Fibroblast of villous mesenchyme (primary cell): ENCODE results near the gene RNF44. TPM values are rescaled to one million over a fixed set of nuclear protein-coding genes. Genes with fewer than 3 reads are reported as not detected.

Experiments
- DNase-seq: peaks from one replicate; pipeline ENCODE4 v3.0.0-alpha.2; 2010; ENCODE audit warnings: low read depth
- H3K4me3 ChIP-seq: 2 replicates; pipeline ENCODE4 v1.5.1; 2011; ENCODE audit warnings: low read depth, mild to moderate bottlenecking, low read length
- total RNA-seq: library from RNA; depleted of rRNA; stranded (reverse); fragments of >200 nt; gene quantifications from 2 replicates; pipeline ENCODE4 v1.2.3, GENCODE V29; 2012
- TF ChIP-seq, protein P1 (sequence below): IDR thresholded peaks from 2 replicates; pipeline ENCODE4 v1.5.1; 2012; ENCODE audit warnings: low read depth, mild to moderate bottlenecking, low read length; ENCODE audit not compliant: insufficient read depth

RNF44 gene
- total RNA-seq, 1 donor: 4.3 TPM

DNA sequence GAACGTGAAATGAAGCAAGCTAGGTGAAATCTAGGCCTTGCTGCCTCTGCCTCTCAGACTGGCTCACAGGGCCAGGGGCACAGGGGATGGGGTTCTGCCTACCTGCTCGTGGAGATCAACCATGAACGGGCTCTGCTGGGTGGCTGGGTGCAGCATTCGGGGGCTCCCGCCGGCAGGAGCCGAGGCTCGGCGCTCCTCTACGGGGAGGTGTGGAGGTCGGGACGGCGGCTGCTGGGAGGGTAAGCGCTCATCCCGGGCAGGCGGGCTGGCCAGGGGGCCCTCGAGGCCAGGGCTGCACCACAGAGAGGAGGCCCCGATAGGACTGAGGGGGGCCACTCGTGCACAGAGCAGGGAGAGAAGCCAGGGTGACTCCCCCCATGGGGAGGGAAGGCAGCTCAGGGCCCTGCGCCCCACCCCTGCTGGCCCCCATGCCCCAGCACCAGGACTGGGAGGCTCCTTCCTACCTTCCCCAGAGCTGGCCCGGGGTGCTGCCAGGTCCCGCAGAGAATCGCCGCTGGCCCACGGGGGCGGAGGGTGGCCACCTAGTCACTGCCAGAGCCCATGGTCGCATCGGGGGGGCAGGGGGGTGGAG lies 5.2 kb downstream of the RNF44 start:
- DNase-seq: no peak
- no peak overlapping the region for H3K4me3 ChIP-seq
- TF ChIP-seq, protein P1, sequence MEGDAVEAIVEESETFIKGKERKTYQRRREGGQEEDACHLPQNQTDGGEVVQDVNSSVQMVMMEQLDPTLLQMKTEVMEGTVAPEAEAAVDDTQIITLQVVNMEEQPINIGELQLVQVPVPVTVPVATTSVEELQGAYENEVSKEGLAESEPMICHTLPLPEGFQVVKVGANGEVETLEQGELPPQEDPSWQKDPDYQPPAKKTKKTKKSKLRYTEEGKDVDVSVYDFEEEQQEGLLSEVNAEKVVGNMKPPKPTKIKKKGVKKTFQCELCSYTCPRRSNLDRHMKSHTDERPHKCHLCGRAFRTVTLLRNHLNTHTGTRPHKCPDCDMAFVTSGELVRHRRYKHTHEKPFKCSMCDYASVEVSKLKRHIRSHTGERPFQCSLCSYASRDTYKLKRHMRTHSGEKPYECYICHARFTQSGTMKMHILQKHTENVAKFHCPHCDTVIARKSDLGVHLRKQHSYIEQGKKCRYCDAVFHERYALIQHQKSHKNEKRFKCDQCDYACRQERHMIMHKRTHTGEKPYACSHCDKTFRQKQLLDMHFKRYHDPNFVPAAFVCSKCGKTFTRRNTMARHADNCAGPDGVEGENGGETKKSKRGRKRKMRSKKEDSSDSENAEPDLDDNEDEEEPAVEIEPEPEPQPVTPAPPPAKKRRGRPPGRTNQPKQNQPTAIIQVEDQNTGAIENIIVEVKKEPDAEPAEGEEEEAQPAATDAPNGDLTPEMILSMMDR: no peak

DNA sequence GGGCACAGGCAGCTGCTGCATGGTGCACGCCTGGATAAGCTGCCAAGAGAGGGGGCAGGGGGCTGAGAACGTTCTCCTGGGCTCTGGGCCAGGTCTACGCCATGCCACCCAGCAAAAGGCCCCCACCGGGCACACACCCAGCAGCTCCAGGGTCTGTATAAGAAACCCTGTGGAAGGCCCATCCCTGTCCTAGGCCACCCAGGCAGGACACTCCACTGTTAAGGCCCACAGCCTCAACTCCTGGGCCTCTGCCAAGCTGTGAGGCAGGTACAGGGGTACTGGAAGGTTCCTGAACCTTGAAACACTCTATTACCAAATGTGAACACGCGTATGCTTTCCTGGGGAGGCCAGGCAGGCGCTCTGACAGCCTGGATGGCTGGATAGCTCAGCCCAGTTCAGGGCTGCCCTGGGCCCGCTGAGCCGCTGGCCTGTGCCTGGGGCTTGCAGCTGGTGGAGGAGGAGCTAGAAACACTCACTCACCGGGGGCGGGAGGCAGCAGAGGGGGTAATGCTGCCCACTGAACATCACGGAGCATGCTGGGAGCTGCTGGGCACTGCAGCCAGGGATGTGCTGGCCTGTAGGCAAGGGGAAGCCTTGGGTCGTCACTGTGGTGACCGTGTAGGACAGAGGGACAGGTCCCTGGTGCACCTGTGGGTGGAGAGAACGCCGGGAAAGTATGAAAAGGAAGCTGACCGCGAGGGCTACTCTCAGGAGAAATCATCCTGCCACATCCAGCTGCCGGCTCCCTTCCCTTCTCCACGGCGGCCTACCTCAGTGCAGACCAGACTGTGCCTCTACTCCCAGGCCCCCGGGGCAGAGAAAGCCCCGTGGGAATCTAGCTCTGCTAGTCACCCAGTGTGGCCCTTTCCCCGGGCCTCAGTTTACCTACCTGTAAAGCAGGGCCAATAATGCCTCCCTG lies 6.0 kb downstream of the RNF44 start:
- no peak overlapping the region for H3K4me3 ChIP-seq
- no peak for DNase-seq
- TF ChIP-seq, protein P1: no peak

DNA sequence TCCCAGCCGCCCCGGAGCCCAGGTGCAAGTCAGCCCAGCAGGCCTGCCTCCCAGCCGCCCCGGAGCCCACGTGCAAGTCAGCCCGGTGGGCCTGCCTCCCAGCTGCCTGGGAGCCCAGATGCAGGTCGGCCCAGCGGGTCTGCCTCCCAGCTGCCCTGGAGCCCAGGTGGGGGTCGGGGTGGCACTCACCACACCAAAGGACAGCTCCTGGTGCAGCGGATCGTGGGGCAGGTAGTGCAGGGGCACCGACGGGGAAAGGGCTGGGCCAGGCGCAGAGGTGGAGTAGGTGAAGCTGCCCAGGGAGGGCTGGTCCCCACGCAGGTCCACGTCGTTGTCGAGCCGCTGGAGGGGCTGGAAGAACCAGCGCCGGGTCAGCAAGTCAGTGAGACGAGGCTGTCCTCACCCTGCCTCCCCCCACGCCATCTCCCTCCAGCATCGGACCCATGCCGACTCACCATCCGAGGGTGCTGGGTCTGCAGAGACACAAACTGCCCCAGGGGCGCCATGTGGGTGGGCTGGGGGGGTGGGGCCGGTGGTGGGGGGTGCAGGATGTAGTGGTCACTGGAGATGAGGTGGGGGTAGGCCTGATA lies 6.7 kb downstream of the RNF44 start:
- H3K4me3 ChIP-seq: no peak overlapping the region
- TF ChIP-seq, protein P1: no peak
- no peak for DNase-seq

DNA sequence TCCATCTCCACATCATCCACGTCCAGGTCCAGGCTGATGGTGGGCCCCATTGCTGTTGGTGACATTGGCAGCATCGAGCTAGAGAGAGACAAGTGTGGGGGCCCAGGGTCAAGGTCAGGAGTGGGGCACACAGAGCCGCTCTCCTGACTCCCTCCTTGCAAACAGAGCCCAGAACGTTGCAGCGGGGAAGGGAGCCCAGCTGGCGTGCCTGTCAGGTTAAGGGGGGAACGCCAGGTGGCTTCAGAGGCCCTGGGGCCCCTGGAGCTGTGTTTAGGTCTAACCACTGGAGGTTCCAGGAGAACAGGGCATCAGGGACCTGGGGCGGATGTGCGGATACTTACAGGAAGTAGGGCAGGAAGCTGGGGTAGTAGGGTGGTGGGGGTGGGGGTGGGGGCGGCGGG lies 7.5 kb downstream of the RNF44 start:
- TF ChIP-seq, protein P1: no peak
- no peak overlapping the region for H3K4me3 ChIP-seq
- DNase-seq: no peak

DNA sequence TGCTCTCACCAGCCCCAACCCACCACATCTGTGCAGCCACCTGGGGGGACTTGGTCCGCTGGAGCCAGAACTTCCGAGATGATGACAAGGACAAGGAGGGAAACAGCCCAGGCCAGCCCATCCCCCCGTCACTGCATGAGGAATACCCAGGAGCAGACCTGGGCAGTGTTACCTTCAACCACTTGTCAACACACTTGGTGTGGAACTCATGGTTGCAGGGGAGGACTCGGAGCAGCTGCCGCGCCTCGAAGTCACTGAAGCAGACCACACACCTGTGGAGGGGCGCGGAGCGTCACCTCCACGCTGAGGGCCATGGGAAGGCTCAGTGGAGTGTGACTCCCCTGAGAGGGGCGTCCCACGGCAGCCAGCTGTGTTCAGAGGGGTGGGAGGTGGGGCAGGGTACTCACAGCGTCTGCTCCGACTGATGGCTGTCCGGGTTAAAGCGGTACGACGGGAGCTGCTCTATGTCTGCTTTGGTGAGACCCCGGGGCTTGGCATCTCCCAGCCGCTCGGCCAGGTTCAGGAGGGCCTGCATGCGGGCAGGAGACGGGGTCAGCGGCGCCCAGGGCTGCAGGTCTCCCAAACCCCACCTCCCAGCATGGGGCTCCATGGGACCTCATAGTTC lies 8.0 kb downstream of the RNF44 start:
- no peak for DNase-seq
- TF ChIP-seq, protein P1: no peak
- H3K4me3 ChIP-seq: no peak overlapping the region

DNA sequence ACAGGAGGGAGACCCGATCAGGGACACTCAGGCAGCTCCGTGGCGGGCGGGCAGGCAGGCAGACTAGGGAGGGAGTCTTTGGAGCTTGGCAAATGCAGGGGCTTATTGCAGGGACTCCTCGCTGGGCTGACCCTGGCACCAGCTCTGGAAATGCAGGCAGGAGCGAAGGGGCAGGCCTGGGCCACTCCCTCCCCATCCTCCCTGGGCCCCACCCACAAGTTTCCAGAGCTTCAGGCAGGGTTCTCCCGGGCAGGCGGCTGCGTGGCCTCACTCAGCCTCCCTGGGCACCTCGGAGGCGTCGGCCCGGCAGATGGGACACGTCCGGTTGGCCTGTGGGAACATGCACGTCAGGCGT lies 8.5 kb downstream of the RNF44 start:
- TF ChIP-seq, protein P1: no peak
- H3K4me3 ChIP-seq: no peak overlapping the region
- no peak for DNase-seq
